ENCODE data around the gene PYY.
A peak's percentile ranks its signal among the peaks of the same experiment; 100 is the strongest.
"Not testable (repeated sequence)": the region's sequence is repeated elsewhere in the genome, so short reads cannot be mapped to it uniquely, and the experiment has no call there.

Gene PYY

DNA sequence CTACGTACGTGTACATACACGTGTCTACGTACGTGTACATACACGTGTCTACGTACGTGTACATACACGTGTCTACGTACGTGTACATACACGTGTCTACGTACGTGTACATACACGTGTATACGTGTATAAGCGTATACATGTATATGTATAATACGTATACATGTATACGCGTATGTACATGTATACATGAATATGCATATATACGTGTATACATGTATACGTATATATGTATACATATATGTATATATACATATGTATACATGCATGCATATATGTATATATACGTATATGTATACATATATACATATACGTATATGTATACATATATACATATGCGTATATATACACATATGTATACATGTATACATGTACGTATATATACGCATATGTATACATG, 22.2 kb upstream of the PYY start:
- no peak overlapping the region for H3K4me3 ChIP-seq (ENCODE audit: low read depth, low read length)
- no peak for DNase-seq
- H3K4me1 ChIP-seq: no peaks in the 10 kb centered on the region
- no peaks in the 10 kb centered on the region for H3K9me3 ChIP-seq
- TF ChIP-seq CTCF (IDR thresholded peaks at IDR 0.05; ENCODE audit: low read depth, low read length): no peak
- no peaks in the 10 kb centered on the region for H3K27me3 ChIP-seq
- no peaks in the 10 kb centered on the region for H3K36me3 ChIP-seq

- no peaks in the 10 kb centered on the region for H3K36me3 ChIP-seq
- peak overlapping the region; percentile 42 for H3K4me3 ChIP-seq (ENCODE audit: low read depth, low read length)
- no peak for TF ChIP-seq CTCF (IDR thresholded peaks at IDR 0.05; ENCODE audit: low read depth, low read length)
- no peaks in the 10 kb centered on the region for H3K9me3 ChIP-seq
- peak; percentile 68 for DNase-seq
- no peaks in the 10 kb centered on the region for H3K4me1 ChIP-seq
- H3K27me3 ChIP-seq: no peaks in the 10 kb centered on the region
These were observed 20.9 kb upstream of the PYY start for GRCh38 chr17:43974382-43975266.

- H3K4me3 ChIP-seq (ENCODE audit: low read depth, low read length); DNase-seq; H3K9me3 ChIP-seq; H3K27me3 ChIP-seq; H3K4me1 ChIP-seq; H3K36me3 ChIP-seq: not testable (repeated sequence)
These were observed 18.9 kb upstream of the PYY start for GRCh38 chr17:43972444-43973212.

DNA sequence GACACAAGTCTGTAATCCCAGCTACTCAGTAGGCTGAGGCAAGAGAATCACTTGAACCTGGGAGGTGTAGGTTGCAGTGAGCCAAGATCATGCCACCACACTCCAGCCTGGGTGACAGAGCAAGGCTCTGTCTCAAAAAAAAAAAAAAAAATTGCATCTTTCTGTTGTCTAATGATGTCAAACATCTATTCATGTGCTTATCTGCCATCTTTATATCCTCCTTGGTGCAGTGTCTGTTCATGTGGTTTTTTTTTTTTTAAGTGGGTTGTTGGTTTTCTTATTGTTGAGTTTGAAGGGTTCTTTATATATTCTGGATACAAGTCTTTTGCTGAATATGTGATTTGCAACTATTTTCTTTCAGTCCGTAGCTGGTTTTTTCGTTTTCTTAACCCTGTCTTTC, 17.7 kb upstream of the PYY start:
- DNase-seq; H3K27me3 ChIP-seq; H3K36me3 ChIP-seq; H3K4me1 ChIP-seq; H3K9me3 ChIP-seq; H3K4me3 ChIP-seq (ENCODE audit: low read depth, low read length): not testable (repeated sequence)

- H3K36me3 ChIP-seq: no peaks in the 10 kb centered on the region
- TF ChIP-seq CTCF (IDR thresholded peaks at IDR 0.05; ENCODE audit: low read depth, low read length): no peak
- no peaks in the 10 kb centered on the region for H3K4me1 ChIP-seq
- H3K27me3 ChIP-seq: no peaks in the 10 kb centered on the region
- H3K9me3 ChIP-seq: no peaks in the 10 kb centered on the region
- DNase-seq: no peak
- H3K4me3 ChIP-seq (ENCODE audit: low read depth, low read length): no peak overlapping the region
These were observed 16.6 kb upstream of the PYY start for GRCh38 chr17:43970366-43970765.

DNA sequence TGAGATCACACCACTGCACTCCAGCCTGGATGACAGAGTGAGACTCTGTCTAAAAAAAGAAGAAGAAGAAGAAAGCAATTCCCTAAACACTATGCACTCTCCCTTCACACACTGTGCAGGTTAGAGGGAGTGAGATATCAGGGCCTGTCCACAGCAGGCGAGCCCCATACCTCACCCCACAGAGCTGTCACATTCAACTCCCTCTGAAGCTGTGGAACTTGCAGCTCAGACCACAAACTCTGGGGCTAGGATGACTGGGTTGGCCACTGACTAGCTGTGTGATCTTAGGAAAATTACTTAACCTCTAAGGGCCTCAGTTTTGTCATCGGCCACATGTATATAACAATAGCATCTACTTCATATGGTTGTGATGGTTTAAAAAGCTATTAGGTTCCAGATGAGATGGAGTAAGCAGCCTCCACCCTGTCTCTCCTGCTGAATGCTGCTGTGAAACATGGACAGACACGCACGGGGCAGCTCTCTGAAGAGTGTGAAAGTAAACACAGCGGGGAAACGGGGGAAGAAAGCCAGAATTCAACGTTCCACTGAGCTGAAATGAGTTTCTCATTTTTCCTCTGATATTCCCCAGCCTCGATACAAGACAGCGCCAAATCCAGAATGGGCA, 13.6 kb upstream of the PYY start:
- DNase-seq: no peak
- Histone ChIP-seq H3K9me3 (no peaks in the 10 kb centered on the region), H3K4me3 (ENCODE audit: low read depth, low read length) (no peak overlapping the region), H3K4me1 (no peaks in the 10 kb centered on the region), H3K36me3 (no peaks in the 10 kb centered on the region), H3K27me3 (no peaks in the 10 kb centered on the region)
- TF ChIP-seq CTCF (IDR thresholded peaks at IDR 0.05; ENCODE audit: low read depth, low read length): no peak

- Histone ChIP-seq H3K36me3 (no peaks in the 10 kb centered on the region), H3K9me3 (no peaks in the 10 kb centered on the region), H3K4me3 (ENCODE audit: low read depth, low read length) (no peak overlapping the region), H3K4me1 (no peaks in the 10 kb centered on the region), H3K27me3 (no peaks in the 10 kb centered on the region)
- no peak for DNase-seq
- TF ChIP-seq CTCF (IDR thresholded peaks at IDR 0.05; ENCODE audit: low read depth, low read length): no peak
These were observed 12.5 kb upstream of the PYY start for GRCh38 chr17:43966276-43966675.

Measured in BE2C (cell line).